SK-N-MC (cell line): Measurements from ENCODE around the gene PSMB11.
A peak's percentile ranks its signal among the peaks of the same experiment; 100 is the strongest.
"Not testable (repeated sequence)": the region's sequence is repeated elsewhere in the genome, so short reads cannot be mapped to it uniquely, and the experiment has no call there.

ENCODE experiments used
- DNase-seq: peaks from one replicate; pipeline ENCODE4 v3.0.0-alpha.2; 2011; ENCODE audit warnings: low read depth, low spot score
- H3K27ac ChIP-seq: fragments of 200-600 bp; sonication (generic); 2 replicates; pipeline ENCODE4 v1.5.1; 2016; ENCODE audit warnings: mixed run types
- H3K36me3 ChIP-seq: fragments of 200-600 bp; sonication (generic); 2 replicates; pipeline ENCODE4 v1.6.1; 2017; ENCODE audit warnings: antibody characterized with exemption, low read length, mixed read lengths; ENCODE audit not compliant: insufficient read depth
- H3K4me3 ChIP-seq: fragments of 200-600 bp; sonication (generic); 2 replicates; pipeline ENCODE4 v1.5.1; 2016
- H3K9ac ChIP-seq: fragments of 200-600 bp; sonication (generic); 2 replicates; pipeline ENCODE4 v1.8.0; 2017; ENCODE audit warnings: mixed run types, mixed read lengths; ENCODE audit not compliant: insufficient read length
- H3K9me3 ChIP-seq: fragments of 200-600 bp; sonication (generic); 2 replicates; pipeline ENCODE4 v1.6.1; 2017; ENCODE audit warnings: low read depth, mild to moderate bottlenecking, antibody characterized with exemption, low read length, moderate library complexity, mixed read lengths
- EZH2 ChIP-seq: fragments of 200-600 bp; sonication (generic); IDR thresholded peaks from one replicate; pipeline ENCODE4 v1.6.1; 2017; ENCODE audit warnings: antibody characterized with exemption
- FOXP2 ChIP-seq: optimal IDR thresholded peaks from 2 replicates; pipeline ENCODE3; 2011; ENCODE audit warnings: mild to moderate bottlenecking, moderate library complexity; ENCODE audit not compliant: insufficient read depth; ENCODE audit errors: extremely low read length, control extremely low read depth
- POLR2AphosphoS5 ChIP-seq: IDR thresholded peaks from 2 replicates; pipeline ENCODE4 v1.6.1; 2012; ENCODE audit warnings: mild to moderate bottlenecking, low read depth, low read length, borderline replicate concordance

Gene PSMB11

GRCh38 chr14:23009939-23010726, 31.9 kb upstream of the PSMB11 start, which contains the start of gene C14orf93:
Gene C14orf93, minus strand, starts transcription at chr14:23010143. Its CDS starts 11,120 bp downstream, at chr14:22999023.
- DNase-seq: no peak
- Histone ChIP-seq H3K27ac (peak within 1 kb of the TSS; percentile 95), H3K9me3 (no peaks in the 10 kb centered on the region), H3K36me3 (no peaks in the 10 kb centered on the region), H3K4me3 (peak within 1 kb of the TSS; percentile 82), H3K9ac (peak within 1 kb of the TSS; percentile 90)
- TF ChIP-seq EZH2: no peak
- no peak for TF ChIP-seq FOXP2
- TF ChIP-seq POLR2AphosphoS5: peak; percentile 75

GRCh38 chr14:23013054-23013748, 28.8 kb upstream of the PSMB11 start:
- no peaks in the 10 kb centered on the region for H3K36me3 ChIP-seq
- TF ChIP-seq FOXP2 (no peak), POLR2AphosphoS5 (no peak), EZH2 (no peak)
- DNase-seq: no peak
- no peaks in the 10 kb centered on the region for H3K9me3 ChIP-seq
- peak overlapping the region; percentile 35; the same call in 1 of the 2 replicates for H3K27ac ChIP-seq
- no peak overlapping the region for H3K9ac ChIP-seq
- H3K4me3 ChIP-seq: no peak overlapping the region

- not testable (repeated sequence) for H3K9me3 ChIP-seq, H3K9ac ChIP-seq, DNase-seq, H3K27ac ChIP-seq, H3K36me3 ChIP-seq, H3K4me3 ChIP-seq
These were observed 28.3 kb upstream of the PSMB11 start for GRCh38 chr14:23013749-23014054.

GRCh38 chr14:23015618-23016017, 26.4 kb upstream of the PSMB11 start:
- DNase-seq: no peak
- Histone ChIP-seq H3K9me3 (no peaks in the 10 kb centered on the region), H3K36me3 (no peaks in the 10 kb centered on the region), H3K9ac (no peak overlapping the region), H3K4me3 (no peak overlapping the region), H3K27ac (no peak overlapping the region)
- TF ChIP-seq EZH2: no peak
- no peak for TF ChIP-seq POLR2AphosphoS5
- no peak for TF ChIP-seq FOXP2

GRCh38 chr14:23017091-23017490, 24.9 kb upstream of the PSMB11 start:
- no peak overlapping the region for H3K9ac ChIP-seq
- no peak for DNase-seq
- H3K27ac ChIP-seq: no peak overlapping the region
- no peaks in the 10 kb centered on the region for H3K36me3 ChIP-seq
- no peak overlapping the region for H3K4me3 ChIP-seq
- TF ChIP-seq POLR2AphosphoS5: no peak
- H3K9me3 ChIP-seq: no peaks in the 10 kb centered on the region

GRCh38 chr14:23018107-23018506, 23.9 kb upstream of the PSMB11 start:
- H3K27ac ChIP-seq: no peak overlapping the region
- DNase-seq: no peak
- H3K4me3 ChIP-seq: no peak overlapping the region
- H3K36me3 ChIP-seq: no peaks in the 10 kb centered on the region
- H3K9ac ChIP-seq: no peak overlapping the region
- TF ChIP-seq POLR2AphosphoS5 (no peak), EZH2 (no peak), FOXP2 (no peak)
- no peaks in the 10 kb centered on the region for H3K9me3 ChIP-seq

- Histone ChIP-seq H3K9ac (no peak overlapping the region), H3K9me3 (no peaks in the 10 kb centered on the region), H3K36me3 (peaks cover 6% of the 10 kb centered on the region), H3K4me3 (no peak overlapping the region), H3K27ac (no peak overlapping the region)
- TF ChIP-seq FOXP2 (no peak), EZH2 (no peak), POLR2AphosphoS5 (no peak)
- no peak for DNase-seq
These were observed 21.6 kb upstream of the PSMB11 start for GRCh38 chr14:23020143-23021128.

GRCh38 chr14:23021434-23021833, 20.6 kb upstream of the PSMB11 start:
- Histone ChIP-seq H3K27ac (0 out of 2 replicates have a peak overlapping the region, but pooled peaks have one; percentile 22), H3K9me3 (no peaks in the 10 kb centered on the region), H3K36me3 (peaks cover 16% of the 10 kb centered on the region), H3K9ac (no peak overlapping the region), H3K4me3 (no peak overlapping the region)
- DNase-seq: no peak
- TF ChIP-seq FOXP2 (no peak), EZH2 (no peak), POLR2AphosphoS5 (no peak)
